K562 (cell line): Measurements from ENCODE around the gene HAL. TPM values are rescaled to one million over a fixed set of nuclear protein-coding genes. Genes with fewer than 3 reads are reported as not detected.
A peak's percentile ranks its signal among the peaks of the same experiment; 100 is the strongest.
"Not testable (repeated sequence)": the region's sequence is repeated elsewhere in the genome, so short reads cannot be mapped to it uniquely, and the experiment has no call there.

Experiments used
- ATAC-seq: fragments of 200-7000 bp; cut with Tn5 transposase; 3 replicates; pipeline ENCODE4 v1.9.1; 2020; ENCODE audit warnings: moderate library complexity
- BruUV-seq: library from RNA; stranded (reverse); fragments of 400-500 nt; replicated peaks from 2 replicates; lab custom pipeline; 2021; lab: Mats Ljungman, UMichigan
- CTCF ChIA-PET: fragments of 300-600 bp; formaldehyde crosslinking; extraction: SDS; loops from one replicate; lab custom pipeline; 2021; ENCODE audit warnings: low intra/inter-chr PET ratio; lab: Yijun Ruan, JAX
- POLR2A ChIA-PET: fragments of 300-600, 350-650 bp; sonication (Branson Sonifier 250); formaldehyde crosslinking; extraction: SDS; loops from one replicate; lab custom pipeline; 2021; ENCODE audit warnings: antibody characterized with exemption, inconsistent platforms; lab: Yijun Ruan, JAX
- DNase-seq, 4 experiments: peaks; one replicate each; pipeline versions ENCODE4 v3.0.0 to v3.0.0-alpha.2; 2011 to 2018; ENCODE audit warnings: low spot score in 3 of 4, mixed read lengths in 3 of 4; ENCODE audit errors: extremely low read depth in 1 of 4
- FAIRE-seq: peaks from 2 replicates; lab custom pipeline; 2011; peaks lifted over from hg19 to GRCh38; lab: Jason Lieb, UNC
- H2AFZ ChIP-seq: 2 replicates; pipeline ENCODE4 v1.6.0; 2011; ENCODE audit warnings: low read depth, low read length, control low read depth, inconsistent platforms
- H3K27ac ChIP-seq: fragments of 200-600 bp; 3 replicates; pipeline ENCODE4 v1.8.0; 2011; ENCODE audit warnings: low read depth, mild to moderate bottlenecking, control low read depth, inconsistent platforms, low read length, moderate library complexity, mixed read lengths; ENCODE audit errors: extremely low read depth
- H3K27me3 ChIP-seq, 2 experiments: fragments of 300-600 bp in 1 of 2; 2 replicates in 1 of 2; 3 replicates in 1 of 2; pipeline versions ENCODE4 v1.6.0 to v1.8.0; 2011; ENCODE audit warnings: inconsistent platforms in 2 of 2, low read length in 2 of 2, mild to moderate bottlenecking in 1 of 2, mixed read lengths in 1 of 2, moderate library complexity in 1 of 2; ENCODE audit not compliant: control insufficient read depth in 2 of 2, insufficient read depth in 2 of 2
- H3K36me3 ChIP-seq: fragments of 300-600 bp; 3 replicates; pipeline ENCODE4 v1.8.0; 2011; ENCODE audit warnings: mild to moderate bottlenecking, low read length, inconsistent platforms; ENCODE audit not compliant: control insufficient read depth, insufficient read depth
- H3K4me1 ChIP-seq, 2 experiments: fragments of 200-600 bp in 1 of 2; replicated peaks in 1 of 2; 2 replicates in 1 of 2; 3 replicates in 1 of 2; pipeline versions ENCODE4 v1.5.1 to v1.8.0; 2011; ENCODE audit warnings: inconsistent platforms in 2 of 2, low read length in 2 of 2, mild to moderate bottlenecking in 1 of 2, mixed read lengths in 1 of 2, moderate library complexity in 1 of 2; ENCODE audit not compliant: control insufficient read depth in 2 of 2, insufficient read depth in 2 of 2
- H3K4me2 ChIP-seq: 2 replicates; pipeline ENCODE4 v1.6.1; 2011; ENCODE audit warnings: low read length, control low read depth, inconsistent platforms, mixed read lengths; ENCODE audit not compliant: insufficient read depth
- H3K4me3 ChIP-seq: fragments of 200-600 bp; sonication (generic), shearing (Covaris generic); 2 replicates; pipeline ENCODE4 v1.5.1; 2016; ENCODE audit warnings: control low read depth, inconsistent platforms
- H3K79me2 ChIP-seq: fragments of 200-600 bp; 3 replicates; pipeline ENCODE4 v1.8.0; 2011; ENCODE audit warnings: low read length, inconsistent platforms; ENCODE audit not compliant: control insufficient read depth, insufficient read depth
- H3K9ac ChIP-seq, 2 experiments: 2 replicates each; pipeline versions ENCODE4 v1.6.0 to v1.6.1; 2011; ENCODE audit warnings: low read depth in 2 of 2, low read length in 2 of 2, control low read depth in 1 of 2, inconsistent platforms in 1 of 2, mild to moderate bottlenecking in 1 of 2, mixed read lengths in 1 of 2; ENCODE audit not compliant: insufficient read depth in 1 of 2
- H3K9me1 ChIP-seq: one replicate; pipeline ENCODE4 v1.6.0; 2011; ENCODE audit warnings: inconsistent platforms, mild to moderate bottlenecking, low read length, moderate library complexity; ENCODE audit not compliant: control insufficient read depth, insufficient read depth
- H3K9me3 ChIP-seq: replicated peaks from 2 replicates; pipeline ENCODE4 v1.5.1; 2011; ENCODE audit warnings: low read depth, low read length, inconsistent platforms; ENCODE audit not compliant: control insufficient read depth, insufficient read depth
- H4K20me1 ChIP-seq: replicated peaks from 2 replicates; pipeline ENCODE4 v1.6.1; 2011; ENCODE audit warnings: low read length, inconsistent platforms, mixed read lengths; ENCODE audit not compliant: control insufficient read depth, insufficient read depth
- PHB ChIP-seq: fragments of 250-450 bp; sonication (Bioruptor Pico); IDR thresholded peaks from 2 replicates; pipeline ENCODE4 v1.5.0; 2021
- SPI1 ChIP-seq: IDR thresholded peaks from 2 replicates; pipeline ENCODE4 v1.6.1; 2011; ENCODE audit warnings: low read depth, low read length, control low read depth, borderline replicate concordance
- ZNF134 ChIP-seq: fragments of 250-450 bp; sonication (Bioruptor Pico); conservative IDR thresholded peaks from 2 replicates; pipeline ENCODE4 v1.4.0; 2020
- ZNF431 ChIP-seq: sonication (generic); formaldehyde crosslinking; IDR thresholded peaks from 2 replicates; pipeline ENCODE4 v1.8.0; 2022; ENCODE audit warnings: mild to moderate bottlenecking, missing genetic modification reagents
- ZNF592 ChIP-seq: fragments of 450-650 bp; IDR thresholded peaks from 2 replicates; pipeline ENCODE4 v1.6.1; 2017; ENCODE audit warnings: antibody characterized with exemption, mild to moderate bottlenecking
- WGBS: fragments of 100-300 bp; shearing (Covaris generic); methylation state at CpG from one replicate; pipeline ENCODE4 v1.1.6; 2016; ENCODE audit warnings: low coverage, mixed read lengths; ENCODE audit not compliant: insufficient coverage; ENCODE audit errors: missing lambda C conversion rate; 5-methylcytosine and 5-hydroxymethylcytosine counted together
- in situ Hi-C: fragments of 300-500 bp; cut with MboI; formaldehyde crosslinking; loops from 4 replicates; pipeline ENCODE4 v1.15.0; 2018; ENCODE audit warnings: inconsistent platforms, mixed read lengths
- intact Hi-C: fragments of 100-400 bp; cut with micrococcal nuclease; formaldehyde crosslinking; loops from 2 replicates; pipeline ENCODE4 v1.14.2; 2022
- polyA plus RNA-seq, 8 experiments: library from polyadenylated mRNA; depleted of rRNA in 4 of 8; stranded (reverse) in 5 of 8; unstranded in 3 of 8; fragments of >200 nt; fragmentation: Nextera tagmentation in 2 of 8; fragmentation: Illumina TruSeq in 1 of 8; extraction: Ambion mirVana in 2 of 8; extraction: Trizol in 1 of 8; gene quantifications; 2 replicates each; pipeline versions ENCODE4 v1.2.1 to v1.2.3, GENCODE V29; 2011 to 2014; ENCODE audit warnings: inconsistent platforms in 1 of 8, missing spikeins in 1 of 8
- total RNA-seq, 7 experiments: library from RNA; depleted of rRNA in 6 of 7; stranded (reverse); fragments of >200 nt in 6 of 7; fragmentation: Illumina TruSeq in 2 of 7; extraction: Trizol in 2 of 7; gene quantifications; 2 replicates each; pipeline versions ENCODE4 v1.2.1 to v1.2.3, GENCODE V29; 2011 to 2021; ENCODE audit warnings: low replicate concordance in 1 of 7

HAL gene
- total and polyA plus RNA-seq, 9 of the 15 experiments (the other 6 are each of a cell fraction or from before 2014, with no cell fraction given): 0.03 to 0.36 (median 0.20) TPM; not detected in 4

- peaks cover 5 to 14% of the 10 kb centered on the region in 2 experiments; a peak in 3 of 5 replicates for H3K27me3 ChIP-seq
- FAIRE-seq (no peak), DNase-seq (no peak), ATAC-seq (peak; percentile 53)
- H3K4me1 ChIP-seq: no peaks in the 10 kb centered on the region; a peak in 1 of 5 replicates
- H3K4me2 ChIP-seq: no peak overlapping the region
- H3K36me3 ChIP-seq: no peaks in the 10 kb centered on the region
- in situ Hi-C loops: no loop called here
- peaks cover 4% of the 10 kb centered on the region; the same call in 1 of the 2 replicates for H4K20me1 ChIP-seq
- TF ChIP-seq ZNF134 (CRISPR knock-in tag) (no peak), ZNF592 (no peak), PHB (CRISPR knock-in tag) (no peak), ZNF431 (CRISPR knock-in tag) (no peak), SPI1 (no peak)
- H3K9ac ChIP-seq: no peak overlapping the region
- no peak overlapping the region for H3K4me3 ChIP-seq
- WGBS: 5% methylated on average over 7 of the region's 7 CpGs
- no peak overlapping the region for H2AFZ ChIP-seq
- H3K9me1 ChIP-seq: no peaks in the 10 kb centered on the region
- no peaks in the 10 kb centered on the region for H3K9me3 ChIP-seq
- no peak overlapping the region for H3K27ac ChIP-seq
- ChIA-PET POLR2A (no interaction called here), CTCF (no interaction called here)
- BruUV-seq: no TSS peak
- no peaks in the 10 kb centered on the region for H3K79me2 ChIP-seq
- intact Hi-C loops: no loop called here
Measured at GRCh38 chr12:95970905-95971304, 25.2 kb downstream of the HAL start.

GRCh38 chr12:95969116-95969515 lies 27.0 kb downstream of the HAL start:
- DNase-seq, FAIRE-seq: not testable (repeated sequence)

More at GRCh38 chr12:95969116-95969515, 27.0 kb downstream of the HAL start:
- H3K4me3 ChIP-seq, ATAC-seq, BruUV-seq, H3K9me1 ChIP-seq, H3K9me3 ChIP-seq, H3K27ac ChIP-seq, H3K27me3 ChIP-seq, H3K4me1 ChIP-seq, H3K9ac ChIP-seq, H3K79me2 ChIP-seq, intact Hi-C loops, H3K4me2 ChIP-seq, in situ Hi-C loops, H2AFZ ChIP-seq, H4K20me1 ChIP-seq, CTCF ChIA-PET, H3K36me3 ChIP-seq: not testable (repeated sequence)
- POLR2A ChIA-PET: interaction anchor here (0.7 kb wide), 1 partner anchor 40 kb away, joined by 3 read pairs; no protein-coding TSS in a partner anchor
- 10% methylated on average over 13 of the region's 28 CpGs for WGBS
